Mesothelial cell of epicardium (in vitro differentiated cells): Measurements from ENCODE around the gene TBC1D23. TPM values are rescaled to one million over a fixed set of nuclear protein-coding genes. Genes with fewer than 3 reads are reported as not detected.
A peak's percentile ranks its signal among the peaks of the same experiment; 100 is the strongest.
"Not testable (repeated sequence)": the region's sequence is repeated elsewhere in the genome, so short reads cannot be mapped to it uniquely, and the experiment has no call there.

Source experiments
- DNase-seq, 2 experiments: peaks; one replicate each; pipeline ENCODE4 v3.0.0; 2021; ENCODE audit warnings: low spot score in 2 of 2; ENCODE audit not compliant: unreplicated experiment in 2 of 2
- H3K27ac Mint-ChIP-seq: 2 replicates; pipeline ENCODE4 v1.8.0; 2021; ENCODE audit warnings: mixed read lengths
- H3K27me3 Mint-ChIP-seq: 2 replicates; pipeline ENCODE4 v1.8.0; 2021; ENCODE audit warnings: low read depth, mixed read lengths
- H3K36me3 Mint-ChIP-seq: 2 replicates; pipeline ENCODE4 v1.8.0; 2021; ENCODE audit warnings: mixed read lengths
- H3K4me1 Mint-ChIP-seq: 2 replicates; pipeline ENCODE4 v1.8.0; 2021; ENCODE audit warnings: mixed read lengths
- H3K4me3 Mint-ChIP-seq: 2 replicates; pipeline ENCODE4 v1.8.0; 2021; ENCODE audit warnings: mild to moderate bottlenecking, moderate library complexity, mixed read lengths
- H3K9me3 Mint-ChIP-seq: 2 replicates; pipeline ENCODE4 v1.8.0; 2021; ENCODE audit warnings: mixed read lengths
- CTCF ChIP-seq: fragments of 200-600 bp; sonication (generic); IDR thresholded peaks from one replicate; pipeline ENCODE4 v1.5.0; 2021; ENCODE audit warnings: antibody characterized with exemption; ENCODE audit not compliant: unreplicated experiment
- total RNA-seq: library from RNA; stranded (reverse); gene quantifications from 3 replicates; pipeline ENCODE4 v1.2.1, GENCODE V29; 2021

The TBC1D23 gene
- total RNA-seq, 1 donor from 2014 or later: 34.0 TPM

GRCh38 chr3:100257586-100257985 is 3.2 kb upstream of the TBC1D23 start:
- no peak for DNase-seq
- Mint-ChIP-seq H3K36me3 (no peaks in the 10 kb centered on the region), H3K4me1 (peaks cover 46% of the 10 kb centered on the region), H3K27me3 (no peaks in the 10 kb centered on the region), H3K4me3 (no peak overlapping the region), H3K27ac (no peak overlapping the region), H3K9me3 (no peaks in the 10 kb centered on the region)
- no peak for TF ChIP-seq CTCF

GRCh38 chr3:100260081-100260684 is 609 bp upstream of the TBC1D23 start:
- DNase-seq: peak in 1 of 2 experiments; percentile 45
- no peak for TF ChIP-seq CTCF
- H3K9me3 Mint-ChIP-seq: no peaks in the 10 kb centered on the region
- H3K4me3 Mint-ChIP-seq: peak overlapping the region; percentile 95
- peaks cover 52% of the 10 kb centered on the region for H3K4me1 Mint-ChIP-seq
- peak overlapping the region; percentile 99 for H3K27ac Mint-ChIP-seq
- H3K36me3 Mint-ChIP-seq: no peaks in the 10 kb centered on the region
- H3K27me3 Mint-ChIP-seq: no peaks in the 10 kb centered on the region

- H3K36me3 Mint-ChIP-seq: no peaks in the 10 kb centered on the region
- H3K27me3 Mint-ChIP-seq: no peaks in the 10 kb centered on the region
- no peak for TF ChIP-seq CTCF
- H3K9me3 Mint-ChIP-seq: no peaks in the 10 kb centered on the region
- peaks cover 51% of the 10 kb centered on the region for H3K4me1 Mint-ChIP-seq
- peak overlapping the region; percentile 95 for H3K4me3 Mint-ChIP-seq
- no peak for DNase-seq
- H3K27ac Mint-ChIP-seq: peak overlapping the region; percentile 99
Measured at GRCh38 chr3:100261485-100261903, 702 bp downstream of the TBC1D23 start.

- not testable (repeated sequence) for H3K9me3 Mint-ChIP-seq, H3K27ac Mint-ChIP-seq, H3K27me3 Mint-ChIP-seq, H3K36me3 Mint-ChIP-seq, DNase-seq
- H3K4me1 Mint-ChIP-seq: peaks cover 39% of the 10 kb centered on the region
- peak overlapping the region; percentile 25 for H3K4me3 Mint-ChIP-seq
Measured at GRCh38 chr3:100262925-100263324, 2.1 kb downstream of the TBC1D23 start.

DNA sequence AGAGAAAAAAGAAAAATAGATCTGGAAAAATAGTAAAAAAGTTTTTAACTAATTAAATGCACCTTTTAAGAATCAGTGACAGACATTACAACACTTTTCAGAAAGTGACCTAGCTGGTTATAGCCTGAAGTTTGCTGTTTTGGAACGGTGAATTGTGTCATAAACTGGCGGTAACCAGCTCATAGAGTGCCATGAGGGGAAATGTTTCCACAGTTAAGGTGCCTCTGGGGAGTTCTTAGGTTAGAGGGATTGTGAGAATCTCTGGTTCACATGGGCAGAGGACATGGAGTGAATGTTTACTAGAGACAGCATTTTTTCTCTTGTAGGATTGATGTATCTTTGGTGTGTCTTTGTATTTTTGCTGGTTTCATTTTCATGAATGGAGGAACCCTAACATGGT is 2.8 kb downstream of the TBC1D23 start:
- Mint-ChIP-seq H3K4me3 (no peak overlapping the region), H3K9me3 (no peaks in the 10 kb centered on the region), H3K27ac (no peak overlapping the region), H3K36me3 (no peaks in the 10 kb centered on the region), H3K4me1 (peaks cover 39% of the 10 kb centered on the region), H3K27me3 (no peaks in the 10 kb centered on the region)
- TF ChIP-seq CTCF: no peak
- no peak for DNase-seq

DNA sequence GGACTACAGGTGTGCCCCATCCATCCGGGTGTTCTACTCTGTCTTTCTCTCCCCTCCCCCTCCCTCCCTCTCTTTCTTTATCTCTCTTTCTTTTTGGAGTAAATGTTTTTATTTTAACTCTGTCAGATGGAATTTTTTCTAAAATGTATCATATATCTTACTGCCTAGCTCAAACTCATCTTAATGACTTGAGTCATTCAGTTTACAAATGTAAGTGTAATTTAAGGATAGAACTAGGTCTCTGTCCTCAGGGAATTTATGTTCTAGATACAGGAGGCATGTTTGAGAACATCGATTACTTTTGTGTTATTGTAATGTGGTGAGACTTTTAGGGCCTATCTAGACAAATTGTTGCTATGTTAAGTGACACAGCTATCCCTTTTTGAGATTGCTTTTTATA is 3.5 kb downstream of the TBC1D23 start:
- TF ChIP-seq CTCF: no peak
- H3K9me3 Mint-ChIP-seq: no peaks in the 10 kb centered on the region
- no peaks in the 10 kb centered on the region for H3K36me3 Mint-ChIP-seq
- DNase-seq: no peak
- peaks cover 39% of the 10 kb centered on the region for H3K4me1 Mint-ChIP-seq
- no peak overlapping the region for H3K4me3 Mint-ChIP-seq
- H3K27me3 Mint-ChIP-seq: no peaks in the 10 kb centered on the region
- H3K27ac Mint-ChIP-seq: no peak overlapping the region
